ENCODE data around the gene KLHL25. TPM values are rescaled to one million over a fixed set of nuclear protein-coding genes. Genes with fewer than 3 reads are reported as not detected.

The KLHL25 gene
- total and polyA plus RNA-seq, 2 of the 13 experiments (the other 11 are each of a cell fraction or from before 2014, with no cell fraction given): 3.7 to 8.2 TPM

GRCh38 chr15:85793641-85794597 lies 806 bp downstream of the KLHL25 start:
- Histone ChIP-seq H3K36me3 (replicated peaks in 1 of 2; ENCODE audit: control insufficient read depth in 1 of 2, insufficient read depth in 2 of 2, low read length in 2 of 2) (no peaks in the 10 kb centered on the region), H3K4me3 (replicated peaks in 1 of 3; ENCODE audit: insufficient read depth in 1 of 3, low read depth in 2 of 3, low read length in 3 of 3) (peak overlapping the region; percentile 80 to 95 (median 94)), H3K79me2 (ENCODE audit: insufficient read depth, low read length) (peaks cover 35% of the 10 kb centered on the region), H3K9me3 (ENCODE audit: low read length) (no peaks in the 10 kb centered on the region), H3K4me2 (ENCODE audit: low read depth, low read length) (peak overlapping the region; percentile 93), H2AFZ (ENCODE audit: low read length) (no peak overlapping the region), H3K9ac (ENCODE audit: insufficient read depth, low read depth, low read length) (peak overlapping the region; percentile 82), H4K20me1 (ENCODE audit: insufficient read depth, low read length) (peaks cover 11% of the 10 kb centered on the region), H3K27me3 (ENCODE audit: control insufficient read depth in 1 of 2, insufficient read depth in 2 of 2, low read length in 2 of 2) (no peaks in the 10 kb centered on the region; a peak in 1 of 5 replicates), H3K27ac (ENCODE audit: extremely low read length, insufficient read depth, low read length) (peak overlapping the region; percentile 83), H3K4me1 (ENCODE audit: insufficient read depth, low read length) (peaks cover 39% of the 10 kb centered on the region)
- intact Hi-C loops (cut with micrococcal nuclease; ENCODE audit: unreplicated experiment) (no loop called here), in situ Hi-C loops (cut with HindIII; ENCODE audit: extremely low pct_ligation_motif_present, low pct_unique_long_range_greater_than_20kb) (no loop called here)
- CTCF ChIA-PET (ENCODE audit: low intra/inter-chr PET ratio, low total read pairs): no interaction called here
- POLR2A ChIA-PET: interaction anchor here (0.9 to 1.4 kb wide), 2 partner anchors 16 to 43 kb away, joined by 3 to 4 read pairs; no protein-coding TSS in a partner anchor
- under 1% methylated on average over 24 of the region's 56 CpGs for WGBS (ENCODE audit: low lambda C conversion rate)
- FAIRE-seq: no peak
- peak; percentile 28 for DNase-seq (ENCODE audit: low spot score)
- BruUV-seq (replicated peaks): TSS peak; percentile 56
- peak; percentile 72 for ATAC-seq
- TF ChIP-seq ZNF792 (CRISPR knock-in tag; IDR thresholded peaks at IDR 0.05): peak; percentile 23; the same call in 1 of the 2 replicates
- TF ChIP-seq CENPX (CRISPR knock-in tag; IDR thresholded peaks at IDR 0.05): no peak
- TF ChIP-seq ZBTB20 (CRISPR knock-in tag; IDR thresholded peaks at IDR 0.05; ENCODE audit: borderline replicate concordance, low read depth): no peak
- TF ChIP-seq ZNF430 (CRISPR knock-in tag; IDR thresholded peaks at IDR 0.05): 0 out of 2 replicates have a peak, but pooled peaks have one; percentile 52
- no peak for TF ChIP-seq ZSCAN29 (CRISPR knock-in tag; conservative IDR thresholded peaks at IDR 0.05)
- TF ChIP-seq SETDB1 (CRISPR knock-in tag; IDR thresholded peaks at IDR 0.05; ENCODE audit: borderline replicate concordance): no peak
- peak; percentile 13; the same call in 1 of the 2 replicates for TF ChIP-seq PITX1 (CRISPR knock-in tag; IDR thresholded peaks at IDR 0.05)
- TF ChIP-seq ELF4 (CRISPR knock-in tag; IDR thresholded peaks at IDR 0.05; ENCODE audit: borderline replicate concordance): no peak
- TF ChIP-seq PRMT3 (CRISPR knock-in tag; IDR thresholded peaks at IDR 0.05; ENCODE audit: borderline replicate concordance, low read depth): no peak
- TF ChIP-seq, protein P1, sequence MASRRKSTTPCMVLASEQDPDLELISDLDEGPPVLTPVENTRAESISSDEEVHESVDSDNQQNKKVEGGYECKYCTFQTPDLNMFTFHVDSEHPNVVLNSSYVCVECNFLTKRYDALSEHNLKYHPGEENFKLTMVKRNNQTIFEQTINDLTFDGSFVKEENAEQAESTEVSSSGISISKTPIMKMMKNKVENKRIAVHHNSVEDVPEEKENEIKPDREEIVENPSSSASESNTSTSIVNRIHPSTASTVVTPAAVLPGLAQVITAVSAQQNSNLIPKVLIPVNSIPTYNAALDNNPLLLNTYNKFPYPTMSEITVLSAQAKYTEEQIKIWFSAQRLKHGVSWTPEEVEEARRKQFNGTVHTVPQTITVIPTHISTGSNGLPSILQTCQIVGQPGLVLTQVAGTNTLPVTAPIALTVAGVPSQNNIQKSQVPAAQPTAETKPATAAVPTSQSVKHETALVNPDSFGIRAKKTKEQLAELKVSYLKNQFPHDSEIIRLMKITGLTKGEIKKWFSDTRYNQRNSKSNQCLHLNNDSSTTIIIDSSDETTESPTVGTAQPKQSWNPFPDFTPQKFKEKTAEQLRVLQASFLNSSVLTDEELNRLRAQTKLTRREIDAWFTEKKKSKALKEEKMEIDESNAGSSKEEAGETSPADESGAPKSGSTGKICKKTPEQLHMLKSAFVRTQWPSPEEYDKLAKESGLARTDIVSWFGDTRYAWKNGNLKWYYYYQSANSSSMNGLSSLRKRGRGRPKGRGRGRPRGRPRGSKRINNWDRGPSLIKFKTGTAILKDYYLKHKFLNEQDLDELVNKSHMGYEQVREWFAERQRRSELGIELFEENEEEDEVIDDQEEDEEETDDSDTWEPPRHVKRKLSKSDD (CRISPR knock-in tag; IDR thresholded peaks at IDR 0.05; ENCODE audit: low read depth): no peak
- no peak for TF ChIP-seq SMC3 (IDR thresholded peaks at IDR 0.05; ENCODE audit: low read length)
- 0 out of 2 replicates have a peak, but pooled peaks have one; percentile 17 for TF ChIP-seq ZNF205 (CRISPR knock-in tag; IDR thresholded peaks at IDR 0.05)
- TF ChIP-seq, protein P2, sequence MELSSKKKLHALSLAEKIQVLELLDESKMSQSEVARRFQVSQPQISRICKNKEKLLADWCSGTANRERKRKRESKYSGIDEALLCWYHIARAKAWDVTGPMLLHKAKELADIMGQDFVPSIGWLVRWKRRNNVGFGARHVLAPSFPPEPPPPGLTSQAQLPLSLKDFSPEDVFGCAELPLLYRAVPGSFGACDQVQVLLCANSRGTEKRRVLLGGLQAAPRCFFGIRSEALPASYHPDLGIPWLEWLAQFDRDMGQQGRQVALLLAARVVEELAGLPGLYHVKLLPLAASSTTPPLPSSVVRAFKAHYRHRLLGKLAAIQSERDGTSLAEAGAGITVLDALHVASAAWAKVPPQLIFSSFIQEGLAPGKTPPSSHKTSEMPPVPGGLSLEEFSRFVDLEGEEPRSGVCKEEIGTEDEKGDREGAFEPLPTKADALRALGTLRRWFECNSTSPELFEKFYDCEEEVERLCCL (CRISPR knock-in tag; IDR thresholded peaks at IDR 0.05; ENCODE audit: borderline replicate concordance): no peak
- TF ChIP-seq NR3C1 (CRISPR knock-in tag; IDR thresholded peaks at IDR 0.05): no peak
- TF ChIP-seq HDAC1 (CRISPR knock-in tag; IDR thresholded peaks at IDR 0.05): peak; percentile 28; the same call in 1 of the 2 replicates
- no peak for TF ChIP-seq ZNF543 (CRISPR knock-in tag; IDR thresholded peaks at IDR 0.05)
- no peak for TF ChIP-seq MYC (CRISPR knock-in tag; IDR thresholded peaks at IDR 0.05; ENCODE audit: borderline replicate concordance)
- no peak for TF ChIP-seq GPN1 (CRISPR knock-in tag; IDR thresholded peaks at IDR 0.05; ENCODE audit: borderline replicate concordance)
- no peak for TF ChIP-seq ATF7-NPFF (CRISPR knock-in tag; IDR thresholded peaks at IDR 0.05; ENCODE audit: low read depth)
- no peak for TF ChIP-seq ZNF24 (IDR thresholded peaks at IDR 0.05)

Data from HepG2 (cell line).